HEK293T (cell line): ENCODE data around the gene TNIK.

Experiments used
- CTCF ChIA-PET: fragments of 350-600 bp; formaldehyde crosslinking; extraction: SDS; loops from one replicate; lab custom pipeline; 2021; ENCODE audit warnings: antibody characterized with exemption, inconsistent platforms; lab: Yijun Ruan, JAX
- POLR2A ChIA-PET: fragments of 350-600 bp; formaldehyde crosslinking; extraction: SDS; loops from one replicate; lab custom pipeline; 2020; ENCODE audit warnings: antibody characterized with exemption, inconsistent platforms; lab: Yijun Ruan, JAX
- DNase-seq: peaks from one replicate; pipeline ENCODE4 v3.0.0; 2012; ENCODE audit warnings: mixed read lengths; ENCODE audit errors: extremely low spot score
- ARNT ChIP-seq: fragments of 450-650 bp; IDR thresholded peaks from 2 replicates; pipeline ENCODE4 v1.6.1; 2017; ENCODE audit warnings: mild to moderate bottlenecking
- BHLHE40 ChIP-seq: fragments of 450-650 bp; IDR thresholded peaks from 2 replicates; pipeline ENCODE4 v1.6.1; 2016; ENCODE audit warnings: mild to moderate bottlenecking, moderate library complexity, borderline replicate concordance
- CTBP1 ChIP-seq: fragments of 450-650 bp; IDR thresholded peaks from 2 replicates; pipeline ENCODE4 v1.6.1; 2016; ENCODE audit warnings: borderline replicate concordance
- ELF4 ChIP-seq: fragments of 450-650 bp; IDR thresholded peaks from 2 replicates; pipeline ENCODE4 v1.6.1; 2017; ENCODE audit warnings: antibody characterized with exemption
- FOXA1 ChIP-seq: fragments of 450-650 bp; IDR thresholded peaks from 2 replicates; pipeline ENCODE4 v1.6.1; 2016; ENCODE audit warnings: mild to moderate bottlenecking
- FOXK2 ChIP-seq: fragments of 450-650 bp; IDR thresholded peaks from 2 replicates; pipeline ENCODE4 v1.6.1; 2016; ENCODE audit warnings: mild to moderate bottlenecking
- FOXM1 ChIP-seq: fragments of 450-650 bp; IDR thresholded peaks from 2 replicates; pipeline ENCODE4 v1.6.1; 2017; ENCODE audit warnings: mild to moderate bottlenecking, borderline replicate concordance
- HDGF ChIP-seq: fragments of 450-650 bp; IDR thresholded peaks from 2 replicates; pipeline ENCODE4 v1.6.1; 2017; ENCODE audit warnings: antibody characterized with exemption, borderline replicate concordance
- L3MBTL2 ChIP-seq: fragments of 450-650 bp; conservative IDR thresholded peaks from 2 replicates; pipeline ENCODE4 v1.6.1; 2016; ENCODE audit warnings: mild to moderate bottlenecking
- LEF1 ChIP-seq: fragments of 450-650 bp; IDR thresholded peaks from 2 replicates; pipeline ENCODE4 v1.6.1; 2017; ENCODE audit warnings: mild to moderate bottlenecking, borderline replicate concordance
- NFRKB ChIP-seq: fragments of 450-650 bp; IDR thresholded peaks from 2 replicates; pipeline ENCODE4 v1.6.1; 2016; ENCODE audit warnings: mild to moderate bottlenecking, moderate library complexity
- PKNOX1 ChIP-seq: fragments of 450-650 bp; IDR thresholded peaks from 2 replicates; pipeline ENCODE4 v1.6.1; 2016
- SP1 ChIP-seq: fragments of 450-650 bp; IDR thresholded peaks from 2 replicates; pipeline ENCODE4 v1.6.1; 2017
- SUZ12 ChIP-seq: fragments of 450-650 bp; IDR thresholded peaks from 2 replicates; pipeline ENCODE4 v1.6.1; 2016; ENCODE audit warnings: mild to moderate bottlenecking
- TARDBP ChIP-seq: fragments of 450-650 bp; IDR thresholded peaks from 2 replicates; pipeline ENCODE4 v1.6.1; 2016
- ZNF384 ChIP-seq: fragments of 450-650 bp; IDR thresholded peaks from 2 replicates; pipeline ENCODE4 v1.6.1; 2016

TNIK gene

GRCh38 chr3:171213907-171214306, 246.3 kb downstream of the TNIK start:
- ChIA-PET CTCF (no interaction called here), POLR2A (no interaction called here)
- DNase-seq: no peak
- TF ChIP-seq FOXM1 (no peak), CTBP1 (no peak), SP1 (no peak), TARDBP (no peak), ARNT (no peak), PKNOX1 (no peak), ZNF384 (no peak), LEF1 (no peak)

- DNase-seq: no peak
- POLR2A ChIA-PET: no interaction called here
- TF ChIP-seq PKNOX1 (peak; percentile 90), FOXA1 (no peak)
- CTCF ChIA-PET: no interaction called here
These were observed 247.0 kb downstream of the TNIK start for GRCh38 chr3:171213178-171213577.

- CTCF ChIA-PET: no interaction called here
- TF ChIP-seq SUZ12 (no peak), L3MBTL2 (no peak), LEF1 (no peak), ARNT (no peak), ELF4 (no peak), FOXK2 (no peak), TARDBP (no peak), CTBP1 (no peak), HDGF (no peak), FOXA1 (no peak)
- no peak for DNase-seq
- POLR2A ChIA-PET: no interaction called here
These were observed 247.6 kb downstream of the TNIK start for GRCh38 chr3:171212648-171213047.

- no peak for DNase-seq
- ChIA-PET POLR2A (no interaction called here), CTCF (no interaction called here)
- TF ChIP-seq ZNF384: no peak
- no peak for TF ChIP-seq TARDBP
- no peak for TF ChIP-seq FOXM1
These were observed 253.9 kb downstream of the TNIK start for GRCh38 chr3:171206283-171206682.

- ChIA-PET POLR2A (no interaction called here), CTCF (interaction anchor here (0.9 kb wide), 1 partner anchor 11 kb away, joined by 3 read pairs; no protein-coding TSS in a partner anchor)
- TF ChIP-seq CTBP1 (no peak), LEF1 (no peak), SUZ12 (no peak), TARDBP (no peak), PKNOX1 (no peak), HDGF (no peak), SP1 (no peak)
- no peak for DNase-seq
These were observed 255.3 kb downstream of the TNIK start for GRCh38 chr3:171204942-171205341.

- no peak for DNase-seq
- CTCF ChIA-PET: no interaction called here
- POLR2A ChIA-PET: no interaction called here
- TF ChIP-seq FOXK2 (no peak), SP1 (no peak), ZNF384 (no peak)
These were observed 258.4 kb downstream of the TNIK start for GRCh38 chr3:171201825-171202224.

- no peak for TF ChIP-seq FOXA1
- no peak for TF ChIP-seq BHLHE40
- no peak for TF ChIP-seq ZNF384
- TF ChIP-seq SUZ12: no peak
- TF ChIP-seq ELF4: no peak
- no peak for TF ChIP-seq TARDBP
- TF ChIP-seq CTBP1: no peak
- no peak for TF ChIP-seq PKNOX1
- TF ChIP-seq SP1: no peak
- no peak for TF ChIP-seq L3MBTL2
- no peak for TF ChIP-seq ARNT
- no peak for TF ChIP-seq NFRKB
- TF ChIP-seq FOXK2: no peak
- TF ChIP-seq LEF1: no peak
- no peak for TF ChIP-seq FOXM1
- TF ChIP-seq HDGF: no peak
- POLR2A ChIA-PET: no interaction called here
- CTCF ChIA-PET: no interaction called here
- DNase-seq: no peak
These were observed 259.5 kb downstream of the TNIK start for GRCh38 chr3:171200750-171201088.
